HG02759 (cell line): ENCODE measurements around the gene CELA2A.

ENCODE experiments used
- ATAC-seq: cut with Tn5 transposase; IDR thresholded peaks from one replicate; pipeline ENCODE4 v1.9.1; 2021; ENCODE audit warnings: mild to moderate bottlenecking, moderate library complexity; ENCODE audit not compliant: unreplicated experiment

The CELA2A gene

GRCh38 chr1:15456313-15456954 is at the start of gene CELA2A:
Gene CELA2A (plus strand): TSS chr1:15456732. CDS start chr1:15456754, 22 bp downstream.
- no peak for ATAC-seq

GRCh38 chr1:15407580-15407979 is 49.0 kb upstream of the CELA2A start:
- ATAC-seq = no peak

- no peak for ATAC-seq
Measured at GRCh38 chr1:15408890-15409387, 47.6 kb upstream of the CELA2A start.

GRCh38 chr1:15409388-15410222 is 46.9 kb upstream of the CELA2A start, which contains the start of gene EFHD2:
Gene EFHD2 (plus strand): TSS chr1:15409888. CDS start chr1:15409972, 84 bp downstream.
- peak; percentile 82 for ATAC-seq

GRCh38 chr1:15410223-15410883 is 46.2 kb upstream of the CELA2A start:
- ATAC-seq = no peak

- ATAC-seq = no peak
Measured at GRCh38 chr1:15410884-15411245, 45.7 kb upstream of the CELA2A start.

- peak; percentile 54 for ATAC-seq
Measured at GRCh38 chr1:15411593-15412137, 44.9 kb upstream of the CELA2A start.

- ATAC-seq = no peak
Measured at GRCh38 chr1:15412175-15412800, 44.2 kb upstream of the CELA2A start.

GRCh38 chr1:15412843-15413242 is 43.7 kb upstream of the CELA2A start:
- no peak for ATAC-seq

GRCh38 chr1:15413563-15414444 is 42.7 kb upstream of the CELA2A start:
- no peak for ATAC-seq

GRCh38 chr1:15414445-15414983 is 42.0 kb upstream of the CELA2A start:
- ATAC-seq = no peak

GRCh38 chr1:15417059-15417934 is 39.2 kb upstream of the CELA2A start:
- ATAC-seq = no peak

GRCh38 chr1:15418806-15419515 is 37.6 kb upstream of the CELA2A start:
- ATAC-seq = no peak

GRCh38 chr1:15420853-15421465 is 35.6 kb upstream of the CELA2A start:
- no peak for ATAC-seq

GRCh38 chr1:15422871-15423270 is 33.7 kb upstream of the CELA2A start:
- no peak for ATAC-seq

- ATAC-seq = no peak
Measured at GRCh38 chr1:15423355-15424077, 33.0 kb upstream of the CELA2A start.

GRCh38 chr1:15424146-15424667 is 32.3 kb upstream of the CELA2A start:
- ATAC-seq = no peak
